SK-N-SH (cell line): Measurements from ENCODE around the gene BCO1. TPM values are rescaled to one million over a fixed set of nuclear protein-coding genes. Genes with fewer than 3 reads are reported as not detected.

ENCODE experiments used
- CTCF ChIA-PET: fragments of 300-600, 350-600 bp; formaldehyde crosslinking; extraction: SDS; loops from one replicate; lab custom pipeline; 2021; lab: Yijun Ruan, JAX
- POLR2A ChIA-PET: fragments of 350-600 bp; sonication (Branson Sonifier 250); formaldehyde crosslinking; extraction: SDS; loops from one replicate; lab custom pipeline; 2020; ENCODE audit warnings: antibody characterized with exemption, inconsistent platforms; lab: Yijun Ruan, JAX
- DNase-seq: peaks from one replicate; pipeline ENCODE4 v3.0.0; 2012
- H2AFZ ChIP-seq: fragments of 200-600 bp; sonication (generic); 2 replicates; pipeline ENCODE4 v1.8.1; 2016; ENCODE audit warnings: antibody characterized with exemption, mild to moderate bottlenecking, low read depth
- H3F3A ChIP-seq: fragments of 200-600 bp; sonication (generic); replicated peaks from 2 replicates; pipeline ENCODE3; 2016; ENCODE audit warnings: antibody characterized with exemption, mild to moderate bottlenecking; ENCODE audit not compliant: insufficient read depth
- H3K27ac ChIP-seq, 2 experiments: fragments of 200-500 bp in 1 of 2; fragments of 200-600 bp in 1 of 2; sonication (Bioruptor generic) in 1 of 2; sonication (generic), shearing (Covaris generic) in 1 of 2; 2 replicates each; pipeline versions ENCODE4 v1.5.1 to v1.6.1; 2014 to 2016; ENCODE audit warnings: low read depth in 2 of 2, inconsistent platforms in 1 of 2, low read length in 1 of 2, mild to moderate bottlenecking in 1 of 2, mixed read lengths in 1 of 2
- H3K27me3 ChIP-seq: fragments of 200-600 bp; sonication (generic), shearing (Covaris generic); 2 replicates; pipeline ENCODE4 v1.6.1; 2016; ENCODE audit warnings: mixed run types; ENCODE audit not compliant: insufficient read depth
- H3K36me3 ChIP-seq, 2 experiments: fragments of 200-500 bp in 1 of 2; fragments of 200-600 bp in 1 of 2; sonication (Bioruptor generic) in 1 of 2; sonication (generic) in 1 of 2; replicated peaks in 1 of 2; 2 replicates each; pipeline versions ENCODE3 to v1.5.1; 2014 to 2016; ENCODE audit warnings: low read length in 1 of 2, mild to moderate bottlenecking in 1 of 2; ENCODE audit not compliant: insufficient read depth in 2 of 2, control insufficient read depth in 1 of 2
- H3K4me1 ChIP-seq, 2 experiments: fragments of 200-500 bp in 1 of 2; fragments of 200-600 bp in 1 of 2; sonication (Bioruptor generic) in 1 of 2; sonication (generic), shearing (Covaris generic) in 1 of 2; 2 replicates each; pipeline versions ENCODE4 v1.5.1 to v1.6.1; 2014 to 2016; ENCODE audit warnings: low read depth in 1 of 2, low read length in 1 of 2, mixed run types in 1 of 2; ENCODE audit not compliant: insufficient read depth in 2 of 2, control insufficient read depth in 1 of 2
- H3K4me2 ChIP-seq: fragments of 200-600 bp; sonication (generic), shearing (Covaris generic); 2 replicates; pipeline ENCODE4 v1.6.1; 2017; ENCODE audit warnings: mixed run types
- H3K4me3 ChIP-seq, 2 experiments: fragments of 200-500 bp in 1 of 2; fragments of 200-600 bp in 1 of 2; sonication (Bioruptor generic) in 1 of 2; sonication (generic), shearing (Covaris generic) in 1 of 2; 2 replicates each; pipeline versions ENCODE4 v1.5.1 to v1.8.1; 2014 to 2016; ENCODE audit warnings: low read depth in 2 of 2, inconsistent platforms in 1 of 2, low read length in 1 of 2, mild to moderate bottlenecking in 1 of 2, mixed read lengths in 1 of 2, moderate library complexity in 1 of 2
- H3K79me2 ChIP-seq: fragments of 200-600 bp; sonication (generic); 2 replicates; pipeline ENCODE4 v1.8.1; 2017; ENCODE audit warnings: mild to moderate bottlenecking; ENCODE audit not compliant: insufficient read depth
- H3K9ac ChIP-seq: fragments of 200-600 bp; sonication (generic); 2 replicates; pipeline ENCODE4 v1.6.1; 2017; ENCODE audit warnings: mixed run types
- H3K9me2 ChIP-seq: fragments of 200-600 bp; sonication (generic); 2 replicates; pipeline ENCODE4 v1.6.1; 2017; ENCODE audit warnings: mixed run types
- H3K9me3 ChIP-seq: fragments of 200-600 bp; sonication (generic); 2 replicates; pipeline ENCODE4 v1.6.1; 2017; ENCODE audit warnings: mixed run types, mild to moderate bottlenecking, moderate library complexity
- H4K20me1 ChIP-seq: fragments of 200-600 bp; sonication (generic); 2 replicates; pipeline ENCODE4 v1.6.1; 2017; ENCODE audit warnings: mild to moderate bottlenecking, mixed run types; ENCODE audit not compliant: insufficient read depth
- FOSL2 ChIP-seq: IDR thresholded peaks from 2 replicates; pipeline ENCODE4 v1.4.0; 2012; ENCODE audit warnings: low read depth, mild to moderate bottlenecking, moderate library complexity, borderline replicate concordance
- IRF3 ChIP-seq: fragments of 150-350 bp; IDR thresholded peaks from 2 replicates; pipeline ENCODE4 v1.6.1; 2016; ENCODE audit warnings: mild to moderate bottlenecking, low read depth, low read length
- JUND ChIP-seq: IDR thresholded peaks from 2 replicates; pipeline ENCODE4 v1.4.0; 2012
- RAD21 ChIP-seq: IDR thresholded peaks from 2 replicates; pipeline ENCODE4 v1.6.1; 2012; ENCODE audit warnings: mild to moderate bottlenecking, low read length
- RCOR1 ChIP-seq: fragments of 150-350 bp; IDR thresholded peaks from 2 replicates; pipeline ENCODE4 v1.6.1; 2017; ENCODE audit warnings: antibody characterized with exemption, low read length
- TEAD4 ChIP-seq: IDR thresholded peaks from 2 replicates; pipeline ENCODE4 v1.4.0; 2012; ENCODE audit warnings: mild to moderate bottlenecking, borderline replicate concordance; ENCODE audit not compliant: insufficient read depth
- USF2 ChIP-seq: fragments of 150-350 bp; IDR thresholded peaks from 2 replicates; pipeline ENCODE4 v1.6.1; 2017; ENCODE audit warnings: antibody characterized with exemption, low read length, low read depth, borderline replicate concordance
- whole genome bisulfite sequencing: methylation state at CpG from one replicate; pipeline ENCODE4 v1.1.6; 2017; ENCODE audit warnings: low lambda C conversion rate; 5-methylcytosine and 5-hydroxymethylcytosine counted together
- polyA plus RNA-seq, 3 experiments: library from polyadenylated mRNA; depleted of rRNA; stranded (reverse); fragments of >200 nt; gene quantifications; 2 replicates each; pipeline ENCODE4 v1.2.3, GENCODE V29; 2012
- TF ChIP-seq, protein P1 (sequence below): IDR thresholded peaks from 2 replicates; pipeline ENCODE4 v1.4.0; 2012; ENCODE audit warnings: low read depth, borderline replicate concordance

The BCO1 gene
- polyA plus RNA-seq, 1 of the 3 experiments (the other 2 are of a cell fraction): 0.02 TPM

DNA sequence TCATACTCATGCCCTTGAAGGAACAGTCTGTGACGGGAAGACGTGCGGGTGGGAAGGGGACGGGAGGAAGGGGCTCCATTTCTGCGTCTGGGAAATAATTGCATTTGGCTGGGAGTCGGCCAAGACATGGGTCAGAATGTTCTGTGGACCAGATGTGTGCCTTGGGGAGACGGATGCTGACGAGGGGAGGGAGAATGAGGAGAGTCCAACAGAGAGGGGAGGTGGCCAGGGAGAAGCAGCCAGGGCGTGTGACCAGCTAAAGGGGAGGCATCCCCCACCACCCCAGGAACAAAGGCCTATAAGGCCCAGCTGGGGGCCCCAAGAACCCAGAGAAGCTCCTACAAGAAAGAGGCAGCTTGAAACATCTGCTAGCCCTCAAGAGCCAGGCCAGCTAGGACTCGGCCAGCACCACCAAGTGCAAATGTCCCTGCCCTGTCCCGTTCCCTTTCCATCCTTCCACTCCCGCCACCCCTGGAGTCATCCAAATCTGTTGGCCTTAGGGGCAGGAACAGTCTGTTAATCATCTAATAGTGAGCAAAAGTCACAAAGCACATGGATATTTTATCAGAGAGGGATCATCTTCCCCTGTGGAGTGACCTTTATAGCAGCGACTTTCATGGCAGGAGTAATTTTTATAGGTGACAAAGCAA lies 42.5 kb upstream of the BCO1 start:
- Histone ChIP-seq H3K4me2 (no peak overlapping the region), H3K79me2 (no peaks in the 10 kb centered on the region), H3K9me3 (no peaks in the 10 kb centered on the region), H4K20me1 (no peaks in the 10 kb centered on the region), H3K4me1 (peaks cover 0 to 7% of the 10 kb centered on the region in 2 experiments; a peak in 1 of 4 replicates), H3F3A (no peaks in the 10 kb centered on the region), H3K27ac (no peak overlapping the region), H3K27me3 (no peaks in the 10 kb centered on the region; the same call in 1 of the 2 replicates), H3K9ac (no peak overlapping the region), H3K36me3 (no peaks in the 10 kb centered on the region), H2AFZ (no peak overlapping the region), H3K4me3 (no peak overlapping the region), H3K9me2 (no peaks in the 10 kb centered on the region)
- TF ChIP-seq TEAD4: no peak
- TF ChIP-seq RCOR1: no peak
- TF ChIP-seq JUND: no peak
- no peak for TF ChIP-seq FOSL2
- TF ChIP-seq USF2: no peak
- CTCF ChIA-PET: no interaction called here
- WGBS: 62% methylated on average over 13 of the region's 13 CpGs
- POLR2A ChIA-PET: no interaction called here
- no peak for DNase-seq

GRCh38 chr16:81198635-81199034 lies 39.9 kb upstream of the BCO1 start:
- no peak for DNase-seq
- TF ChIP-seq IRF3 (no peak), RAD21 (peak; percentile 15; the same call in 1 of the 2 replicates)
- TF ChIP-seq, protein P1, sequence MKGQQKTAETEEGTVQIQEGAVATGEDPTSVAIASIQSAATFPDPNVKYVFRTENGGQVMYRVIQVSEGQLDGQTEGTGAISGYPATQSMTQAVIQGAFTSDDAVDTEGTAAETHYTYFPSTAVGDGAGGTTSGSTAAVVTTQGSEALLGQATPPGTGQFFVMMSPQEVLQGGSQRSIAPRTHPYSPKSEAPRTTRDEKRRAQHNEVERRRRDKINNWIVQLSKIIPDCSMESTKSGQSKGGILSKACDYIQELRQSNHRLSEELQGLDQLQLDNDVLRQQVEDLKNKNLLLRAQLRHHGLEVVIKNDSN: no peak
- H3K79me2 ChIP-seq: no peaks in the 10 kb centered on the region
- H3K9me3 ChIP-seq: no peaks in the 10 kb centered on the region
- H3K4me3 ChIP-seq: no peak overlapping the region
- no peak overlapping the region for H3K27ac ChIP-seq
- H3K36me3 ChIP-seq: no peaks in the 10 kb centered on the region
- no peaks in the 10 kb centered on the region; the same call in 1 of the 2 replicates for H3K27me3 ChIP-seq
- H3F3A ChIP-seq: no peaks in the 10 kb centered on the region
- no peaks in the 10 kb centered on the region for H4K20me1 ChIP-seq
- peaks cover 0 to 7% of the 10 kb centered on the region in 2 experiments; a peak in 1 of 4 replicates for H3K4me1 ChIP-seq
- CTCF ChIA-PET: no interaction called here
- POLR2A ChIA-PET: no interaction called here
- H3K4me2 ChIP-seq: no peak overlapping the region
- no peak overlapping the region for H2AFZ ChIP-seq
- no peak overlapping the region for H3K9ac ChIP-seq
- H3K9me2 ChIP-seq: no peaks in the 10 kb centered on the region
- 70% methylated on average over 6 of the region's 9 CpGs for WGBS
